Measurements from ENCODE around the gene CCDC88A.

- TF ChIP-seq CTCF (IDR thresholded peaks at IDR 0.05; ENCODE audit: low read depth, low read length) (no peak), EZH2phosphoT487 (IDR thresholded peaks at IDR 0.05; ENCODE audit: low read depth) (no peak)
These were observed 39.6 kb upstream of the CCDC88A start for GRCh38 chr2:55459279-55459678.

All from OCI-LY3 (cell line).